ENCODE results near the gene NDRG4. TPM values are rescaled to one million over a fixed set of nuclear protein-coding genes. Genes with fewer than 3 reads are reported as not detected.

Gene NDRG4
- total RNA-seq, 1 experiment from 2014 or later: 4.8 TPM

- Histone ChIP-seq H3K9me3 (ENCODE audit: insufficient read depth, low read depth) (no peaks in the 10 kb centered on the region), H3K36me3 (ENCODE audit: low read depth) (peaks cover 37% of the 10 kb centered on the region), H3F3A (ENCODE audit: insufficient read depth, low read depth) (peaks cover 63% of the 10 kb centered on the region; the same call in 1 of the 2 replicates), H3K27ac (no peak overlapping the region), H3K79me2 (ENCODE audit: low read depth) (peaks cover 30% of the 10 kb centered on the region), H2AFZ (no peak overlapping the region), H4K20me1 (ENCODE audit: insufficient read depth) (peaks cover 52% of the 10 kb centered on the region), H3K27me3 (ENCODE audit: insufficient read depth, low read depth) (no peaks in the 10 kb centered on the region), H3K4me3 (peak overlapping the region; percentile 99; the same call in 1 of the 2 replicates), H3K4me2 (peak overlapping the region; percentile 88), H3K9me2 (ENCODE audit: insufficient read depth) (no peaks in the 10 kb centered on the region), H3K4me1 (replicated peaks; ENCODE audit: insufficient read depth) (peaks cover 20% of the 10 kb centered on the region)
- ChIA-PET POLR2A (ENCODE audit: unreplicated experiment) (no interaction called here), CTCF (interaction anchor here (0.5 kb wide), 1 partner anchor 146 kb away, joined by 3 read pairs; no protein-coding TSS in a partner anchor)
- DNase-seq: no peak
- intact Hi-C loops (cut with micrococcal nuclease; ENCODE audit: unreplicated experiment): loop anchor here (5.0 to 10.0 kb wide), 3 partner anchors 36 to 492 kb away; partner anchors contain the start of gene MMP15
- BruUV-seq (replicated peaks): TSS peak; percentile 31
- TF ChIP-seq CTCF (conservative IDR thresholded peaks at IDR 0.05): no peak
- TF ChIP-seq EZH2 (IDR thresholded peaks at IDR 0.05; ENCODE audit: low read depth): no peak
These were observed 16.8 kb downstream of the NDRG4 start for GRCh38 chr16:58516768-58517107.

- H3K4me3 ChIP-seq: no peak overlapping the region
- H4K20me1 ChIP-seq (ENCODE audit: insufficient read depth): peaks cover 58% of the 10 kb centered on the region
- H3K4me2 ChIP-seq: no peak overlapping the region
- TF ChIP-seq EZH2 (IDR thresholded peaks at IDR 0.05; ENCODE audit: low read depth) (no peak), CTCF (conservative IDR thresholded peaks at IDR 0.05) (no peak)
- H3K36me3 ChIP-seq (ENCODE audit: low read depth): peaks cover 50% of the 10 kb centered on the region
- no peaks in the 10 kb centered on the region for H3K9me3 ChIP-seq (ENCODE audit: insufficient read depth, low read depth)
- no peaks in the 10 kb centered on the region for H3K9me2 ChIP-seq (ENCODE audit: insufficient read depth)
- peaks cover 20% of the 10 kb centered on the region for H3K4me1 ChIP-seq (replicated peaks; ENCODE audit: insufficient read depth)
- POLR2A ChIA-PET (ENCODE audit: unreplicated experiment): interaction anchor here (0.6 kb wide), 1 partner anchor 172 kb away, joined by 3 read pairs; no protein-coding TSS in a partner anchor
- peaks cover 76% of the 10 kb centered on the region; the same call in 1 of the 2 replicates for H3F3A ChIP-seq (ENCODE audit: insufficient read depth, low read depth)
- no peak for DNase-seq
- H3K27me3 ChIP-seq (ENCODE audit: insufficient read depth, low read depth): no peaks in the 10 kb centered on the region
- intact Hi-C loops (cut with micrococcal nuclease; ENCODE audit: unreplicated experiment): loop anchor here (5.0 to 10.0 kb wide), 3 partner anchors 34 to 494 kb away; partner anchors contain the start of gene MMP15
- no peak overlapping the region for H3K27ac ChIP-seq
- no TSS peak for BruUV-seq (replicated peaks)
- CTCF ChIA-PET: no interaction called here
- H3K79me2 ChIP-seq (ENCODE audit: low read depth): peaks cover 28% of the 10 kb centered on the region
- H2AFZ ChIP-seq: no peak overlapping the region
These were observed 18.4 kb downstream of the NDRG4 start for GRCh38 chr16:58518083-58518979.

- TF ChIP-seq CTCF (conservative IDR thresholded peaks at IDR 0.05): no peak
- no peak for TF ChIP-seq EZH2 (IDR thresholded peaks at IDR 0.05; ENCODE audit: low read depth)
- DNase-seq: no peak
- Histone ChIP-seq H3K9me2 (ENCODE audit: insufficient read depth) (no peaks in the 10 kb centered on the region), H3K4me3 (no peak overlapping the region), H2AFZ (no peak overlapping the region), H3K27me3 (ENCODE audit: insufficient read depth, low read depth) (no peaks in the 10 kb centered on the region), H3K9me3 (ENCODE audit: insufficient read depth, low read depth) (no peaks in the 10 kb centered on the region), H3K36me3 (ENCODE audit: low read depth) (peaks cover 55% of the 10 kb centered on the region), H3K4me1 (replicated peaks; ENCODE audit: insufficient read depth) (peaks cover 18% of the 10 kb centered on the region), H4K20me1 (ENCODE audit: insufficient read depth) (peaks cover 58% of the 10 kb centered on the region), H3F3A (ENCODE audit: insufficient read depth, low read depth) (peaks cover 79% of the 10 kb centered on the region; the same call in 1 of the 2 replicates), H3K4me2 (no peak overlapping the region), H3K27ac (no peak overlapping the region), H3K79me2 (ENCODE audit: low read depth) (peaks cover 22% of the 10 kb centered on the region)
- no TSS peak for BruUV-seq (replicated peaks)
- ChIA-PET CTCF (no interaction called here), POLR2A (ENCODE audit: unreplicated experiment) (interaction anchor here (0.6 kb wide), 1 partner anchor 171 kb away, joined by 3 read pairs; no protein-coding TSS in a partner anchor)
- intact Hi-C loops (cut with micrococcal nuclease; ENCODE audit: unreplicated experiment): loop anchor here (5.0 to 10.0 kb wide), 3 partner anchors 33 to 494 kb away; partner anchors contain the start of gene MMP15
These were observed 19.0 kb downstream of the NDRG4 start for GRCh38 chr16:58518980-58519368.
